Pancreas (tissue), 10 donors: ENCODE data around the gene PLA2R1. TPM values are rescaled to one million over a fixed set of nuclear protein-coding genes. Genes with fewer than 3 reads are reported as not detected.

Experiments
- ATAC-seq, 4 donors: fragments of 200-7000 bp; cut with Tn5 transposase; one replicate each; pipeline versions ENCODE4 v1.8.0 to v1.9.1; 2020; ENCODE audit warnings: mild to moderate bottlenecking in 4 of 4, moderate library complexity in 4 of 4
- DNase-seq, 6 donors: peaks; one replicate each; pipeline ENCODE4 v3.0.0-alpha.2; 2020
- FAIRE-seq: peaks from 2 replicates; lab custom pipeline; 2012; peaks lifted over from hg19 to GRCh38; lab: Jason Lieb, UNC
- H3K27ac ChIP-seq, 4 donors: fragments of 200-600 bp; sonication (generic); 1 replicate in 3 of 4; 2 replicates in 1 of 4; pipeline versions ENCODE4 v1.5.0 to v1.8.0; 2020
- H3K27me3 ChIP-seq, 4 donors: fragments of 200-600 bp; one replicate each; pipeline ENCODE4 v1.8.0; 2021
- H3K36me3 ChIP-seq, 3 donors: fragments of 200-600 bp; sonication (generic) in 1 of 3; one replicate each; pipeline versions ENCODE4 v1.5.0 to v1.8.0; 2020 to 2021
- H3K4me1 ChIP-seq, 3 donors: fragments of 200-600 bp; one replicate each; pipeline ENCODE4 v1.8.0; 2021
- H3K4me3 ChIP-seq, 4 donors: fragments of 200-600 bp; sonication (generic) in 2 of 4; one replicate each; pipeline versions ENCODE4 v1.5.0 to v1.8.0; 2020 to 2021
- H3K9me3 ChIP-seq, 4 donors: fragments of 200-600 bp; one replicate each; pipeline ENCODE4 v1.8.0; 2021
- CTCF ChIP-seq, 4 donors: fragments of 200-600 bp; sonication (generic) in 3 of 4; IDR thresholded peaks; one replicate each; pipeline versions ENCODE4 v1.5.0 to v1.8.0; 2021; ENCODE audit warnings: antibody characterized with exemption in 4 of 4
- WGBS, 2 donors: extraction: QIAGEN DNeasy Blood & Tissue Kit; methylation state at CpG; one replicate each; pipeline ENCODE4 v1.1.7; 2013; 5-methylcytosine and 5-hydroxymethylcytosine counted together
- intact Hi-C, 3 donors: fragments of 100-400 bp; cut with DNase I; formaldehyde crosslinking; loops; one replicate each; pipeline versions ENCODE4 v1.11.1 to v1.14.2; 2022
- polyA plus RNA-seq, 2 donors: library from polyadenylated mRNA; stranded (reverse); fragments of 200-250 nt; gene quantifications; one replicate each; pipeline ENCODE4 v1.2.3, GENCODE V29; 2013
- total RNA-seq, 6 donors: library from RNA; stranded (reverse); fragmentation: NEBNext Ultra II Directional in 4 of 6; extraction: Animal tissue kit (Norgen Biotek cat#: 25700) in 4 of 6; gene quantifications; one replicate each; pipeline versions ENCODE4 v1.2.1 to v1.2.4, GENCODE V29; 2021 to 2023
- donor health status: healthy with polysubstance abuse.
- donor health status: DM: no; HTN: no; CAD: no; lungs with moderate emphysema.
- donor health status: DM: no; HTN: no; CAD: no.
- donor health status: control.
- donor health status: control.
- donor health status: Bipolar disorder and iron deficiency.
- donor health status: DM: yes; HTN: yes; CAD: no.
- donor health status: DM: no; HTN: no; CAD: no.
- donor health status: DM: no; HTN: no; CAD: no.
- donor health status: DM: yes; HTN: yes; CAD: no.

Gene PLA2R1
- total and polyA plus RNA-seq, 8 donors, result 0.16 to 1.5 (median 0.69) TPM

DNA sequence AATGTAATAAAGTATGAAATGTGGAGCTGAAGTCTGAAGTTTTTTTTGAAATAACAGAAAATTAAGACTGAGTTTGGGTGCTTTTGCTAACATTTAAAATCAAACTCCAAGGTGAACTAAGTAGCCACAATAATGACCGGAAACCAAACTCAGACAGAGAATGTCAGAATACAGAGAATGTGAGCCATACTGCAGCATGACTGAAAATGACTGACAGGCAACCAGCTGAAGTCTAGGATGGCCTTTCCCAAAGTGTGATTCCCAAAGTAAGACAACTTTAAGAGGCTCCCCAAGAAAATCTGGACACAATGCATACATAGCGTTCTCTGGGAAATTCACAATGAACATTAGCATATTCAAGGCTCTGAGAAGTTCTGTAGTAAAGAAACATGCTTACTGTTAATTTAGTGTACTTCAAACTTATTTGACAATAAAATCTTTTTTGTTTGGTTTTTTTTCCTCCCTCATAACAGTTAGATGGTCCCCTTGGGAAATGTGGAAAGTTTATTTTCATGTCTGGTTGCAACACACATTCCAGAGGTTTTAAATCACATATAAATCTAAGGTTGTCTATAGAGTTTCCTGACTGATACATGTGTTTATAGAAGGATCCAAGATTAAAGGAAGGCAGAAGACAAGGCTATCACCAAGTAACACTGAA is 28.6 kb downstream of the PLA2R1 start:
- WGBS, 2 donors, result 95 to 96% methylated on average over 2 of the region's 2 CpGs
- H3K36me3 ChIP-seq, result no peaks in the 10 kb centered on the region
- H3K4me3 ChIP-seq, result no peak overlapping the region
- FAIRE-seq (no peak), ATAC-seq (no peak), DNase-seq (no peak)
- H3K4me1 ChIP-seq, result no peaks in the 10 kb centered on the region
- no peaks in the 10 kb centered on the region for H3K9me3 ChIP-seq
- no peak for TF ChIP-seq CTCF (IDR thresholded peaks at IDR 0.05)
- intact Hi-C loops, result no loop called here
- no peak overlapping the region for H3K27ac ChIP-seq
- no peaks in the 10 kb centered on the region for H3K27me3 ChIP-seq

DNA sequence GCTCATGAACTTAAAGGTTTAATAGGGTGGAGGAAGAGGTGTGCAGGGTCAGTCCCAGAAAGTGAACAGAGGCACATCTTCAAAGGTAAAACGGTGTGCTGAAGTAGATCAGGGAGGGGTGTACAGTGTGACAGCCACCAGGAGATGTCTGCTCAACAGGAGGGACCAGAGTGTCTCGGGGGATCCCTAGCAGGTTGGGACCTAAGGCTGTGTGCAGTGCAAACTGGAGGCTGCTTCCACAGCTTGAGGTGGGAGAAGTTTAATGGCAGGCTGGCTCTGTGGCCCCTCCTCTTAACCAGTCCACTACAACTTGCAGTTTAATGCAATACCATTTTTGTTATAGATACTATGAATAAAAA is 33.2 kb downstream of the PLA2R1 start:
- no peaks in the 10 kb centered on the region for H3K9me3 ChIP-seq
- ATAC-seq (no peak), DNase-seq (no peak), FAIRE-seq (no peak)
- WGBS, 2 donors, result 50 to 73% methylated on average over 2 of the region's 2 CpGs
- H3K27me3 ChIP-seq, result no peaks in the 10 kb centered on the region
- intact Hi-C loops, result no loop called here
- H3K36me3 ChIP-seq, result no peaks in the 10 kb centered on the region
- no peak overlapping the region for H3K4me3 ChIP-seq
- TF ChIP-seq CTCF (IDR thresholded peaks at IDR 0.05), result no peak
- H3K4me1 ChIP-seq, result no peaks in the 10 kb centered on the region
- no peak overlapping the region for H3K27ac ChIP-seq

DNA sequence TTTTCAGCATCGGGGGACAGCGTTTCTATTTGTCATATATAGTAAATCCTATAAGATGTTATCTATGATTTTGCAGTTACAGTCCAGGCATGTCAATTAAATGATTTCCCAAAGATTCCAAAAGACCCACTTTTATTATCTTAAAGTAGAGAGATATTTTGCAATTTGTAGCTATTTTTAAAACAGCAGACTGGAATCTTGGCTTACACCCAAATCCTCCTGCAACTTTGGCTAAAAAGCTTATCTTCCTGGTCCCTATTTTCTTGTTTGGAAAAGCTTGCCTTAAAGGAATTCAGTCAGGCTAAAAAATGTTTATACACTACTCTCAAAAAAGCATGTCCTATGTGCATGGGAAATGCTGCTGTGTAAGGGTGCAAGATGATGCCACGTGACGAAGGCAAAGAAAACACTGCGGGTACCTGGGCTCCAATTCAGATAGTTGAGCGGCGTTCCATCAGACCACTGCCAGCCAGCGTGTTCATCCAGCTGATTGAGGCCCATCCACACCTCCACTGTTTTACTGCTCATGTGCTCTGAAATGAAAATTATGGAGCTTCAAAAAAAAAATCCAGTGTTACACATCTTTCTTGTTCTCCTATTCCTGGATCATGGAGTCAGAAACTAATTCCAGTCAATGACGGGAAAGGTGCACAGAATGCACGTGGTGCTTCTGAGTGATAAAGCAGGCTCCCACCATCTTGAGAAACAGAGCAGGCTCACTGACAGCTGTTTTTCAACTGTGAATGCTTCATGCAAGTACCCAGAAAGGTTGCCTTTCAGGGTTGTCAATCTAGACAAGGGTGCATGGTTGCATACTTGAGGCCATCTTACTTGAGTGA is 33.8 kb downstream of the PLA2R1 start:
- no peak for DNase-seq
- WGBS, 2 donors, result 71 to 75% methylated on average over 10 of the region's 10 CpGs
- TF ChIP-seq CTCF (IDR thresholded peaks at IDR 0.05), result no peak
- Histone ChIP-seq H3K4me1 (no peaks in the 10 kb centered on the region), H3K9me3 (no peaks in the 10 kb centered on the region), H3K36me3 (no peaks in the 10 kb centered on the region), H3K27me3 (no peaks in the 10 kb centered on the region), H3K27ac (no peak overlapping the region), H3K4me3 (no peak overlapping the region)
- no peak for FAIRE-seq
- no peak for ATAC-seq
- intact Hi-C loops, result no loop called here

GRCh38 chr2:160022162-160022561 is 40.3 kb downstream of the PLA2R1 start:
- Histone ChIP-seq H3K36me3 (no peaks in the 10 kb centered on the region), H3K27me3 (no peaks in the 10 kb centered on the region), H3K4me1 (no peaks in the 10 kb centered on the region), H3K4me3 (no peak overlapping the region), H3K9me3 (no peaks in the 10 kb centered on the region), H3K27ac (no peak overlapping the region)
- ATAC-seq (no peak), DNase-seq (no peak), FAIRE-seq (no peak)
- intact Hi-C loops, result no loop called here
- peak in 1 of 4 donors; percentile 16 for TF ChIP-seq CTCF (IDR thresholded peaks at IDR 0.05)
- 97 to 98% methylated on average over 1 of the region's 1 CpG for WGBS, 2 donors
